ENCODE measurements around the gene MRGPRX2. TPM values are rescaled to one million over a fixed set of nuclear protein-coding genes. Genes with fewer than 3 reads are reported as not detected.

Gene MRGPRX2
- total and polyA plus RNA-seq, 2 experiments from 2014 or later = not detected

DNA sequence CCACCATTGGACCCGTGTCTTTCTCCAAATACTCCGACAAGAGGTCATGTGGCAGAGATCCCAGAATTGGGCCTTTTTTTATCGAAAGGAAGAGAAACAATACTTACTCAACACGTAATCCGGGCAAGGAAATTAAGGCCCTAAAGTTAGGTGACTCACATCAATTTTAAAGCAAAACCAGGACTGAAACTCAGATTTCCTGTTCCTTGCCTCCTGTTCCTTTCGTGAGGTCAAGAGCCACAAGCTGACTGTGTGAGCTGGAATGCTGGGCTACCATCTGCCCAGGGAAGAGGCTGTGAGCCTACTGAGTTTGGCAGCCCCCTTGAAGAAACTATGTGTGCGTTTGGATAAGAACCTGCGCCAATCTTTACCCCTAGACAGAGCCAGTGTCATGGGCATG is 27.1 kb upstream of the MRGPRX2 start (continued):
- TF ChIP-seq EZH2phosphoT487 (IDR thresholded peaks at IDR 0.05; ENCODE audit: unreplicated experiment) = no peak
- TF ChIP-seq, protein P1, sequence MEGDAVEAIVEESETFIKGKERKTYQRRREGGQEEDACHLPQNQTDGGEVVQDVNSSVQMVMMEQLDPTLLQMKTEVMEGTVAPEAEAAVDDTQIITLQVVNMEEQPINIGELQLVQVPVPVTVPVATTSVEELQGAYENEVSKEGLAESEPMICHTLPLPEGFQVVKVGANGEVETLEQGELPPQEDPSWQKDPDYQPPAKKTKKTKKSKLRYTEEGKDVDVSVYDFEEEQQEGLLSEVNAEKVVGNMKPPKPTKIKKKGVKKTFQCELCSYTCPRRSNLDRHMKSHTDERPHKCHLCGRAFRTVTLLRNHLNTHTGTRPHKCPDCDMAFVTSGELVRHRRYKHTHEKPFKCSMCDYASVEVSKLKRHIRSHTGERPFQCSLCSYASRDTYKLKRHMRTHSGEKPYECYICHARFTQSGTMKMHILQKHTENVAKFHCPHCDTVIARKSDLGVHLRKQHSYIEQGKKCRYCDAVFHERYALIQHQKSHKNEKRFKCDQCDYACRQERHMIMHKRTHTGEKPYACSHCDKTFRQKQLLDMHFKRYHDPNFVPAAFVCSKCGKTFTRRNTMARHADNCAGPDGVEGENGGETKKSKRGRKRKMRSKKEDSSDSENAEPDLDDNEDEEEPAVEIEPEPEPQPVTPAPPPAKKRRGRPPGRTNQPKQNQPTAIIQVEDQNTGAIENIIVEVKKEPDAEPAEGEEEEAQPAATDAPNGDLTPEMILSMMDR (conservative IDR thresholded peaks at IDR 0.05; ENCODE audit: low read depth in 2 of 2) = no peak
- TF ChIP-seq, protein P2, sequence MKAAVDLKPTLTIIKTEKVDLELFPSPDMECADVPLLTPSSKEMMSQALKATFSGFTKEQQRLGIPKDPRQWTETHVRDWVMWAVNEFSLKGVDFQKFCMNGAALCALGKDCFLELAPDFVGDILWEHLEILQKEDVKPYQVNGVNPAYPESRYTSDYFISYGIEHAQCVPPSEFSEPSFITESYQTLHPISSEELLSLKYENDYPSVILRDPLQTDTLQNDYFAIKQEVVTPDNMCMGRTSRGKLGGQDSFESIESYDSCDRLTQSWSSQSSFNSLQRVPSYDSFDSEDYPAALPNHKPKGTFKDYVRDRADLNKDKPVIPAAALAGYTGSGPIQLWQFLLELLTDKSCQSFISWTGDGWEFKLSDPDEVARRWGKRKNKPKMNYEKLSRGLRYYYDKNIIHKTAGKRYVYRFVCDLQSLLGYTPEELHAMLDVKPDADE (IDR thresholded peaks at IDR 0.05) = no peak

DNA sequence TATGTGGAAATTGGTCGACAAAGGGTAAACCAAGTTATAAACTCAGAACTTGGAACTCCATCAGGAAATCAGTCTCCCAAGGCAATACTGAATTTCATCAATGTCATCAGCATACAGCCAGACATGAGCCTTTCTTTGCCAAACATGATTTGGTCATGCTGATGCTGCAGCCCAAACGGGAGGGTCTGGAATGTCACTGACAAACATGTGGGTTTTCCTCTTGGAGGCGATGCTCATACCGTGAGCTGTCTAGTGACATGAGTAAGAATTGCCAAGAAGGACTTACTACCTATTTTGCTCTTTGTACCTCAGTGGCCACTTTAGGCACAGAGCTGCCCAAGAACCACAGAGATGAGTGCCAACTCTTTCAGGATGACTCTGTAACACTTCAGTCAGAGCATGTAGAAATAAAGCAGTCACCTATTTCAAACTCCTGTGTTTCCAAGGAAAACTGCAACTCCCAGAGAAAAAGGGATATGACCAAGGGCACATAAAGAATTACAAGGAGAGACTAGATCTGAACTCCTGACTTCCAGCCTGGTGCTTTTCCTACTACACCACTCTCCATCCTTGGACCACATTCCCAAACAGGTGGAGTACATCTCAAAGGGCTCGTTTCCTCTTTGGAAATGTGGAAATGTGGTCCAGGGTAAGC is 24.3 kb upstream of the MRGPRX2 start:
- Mint-ChIP-seq H3K4me1 (no peaks in the 10 kb centered on the region), H3K27ac (no peak overlapping the region), H3K36me3 (ENCODE audit: low read depth) (no peaks in the 10 kb centered on the region), H3K27me3 (ENCODE audit: insufficient read depth, low read depth, poor library complexity) (peaks cover 6% of the 10 kb centered on the region), H3K4me3 (no peak overlapping the region), H3K9me3 (peaks cover 3% of the 10 kb centered on the region; the same call in 2 of the 3 replicates)
- ATAC-seq (no peak), DNase-seq (ENCODE audit: low spot score) (no peak)
- Histone ChIP-seq H3K27ac (ENCODE audit: low read depth) (no peak overlapping the region), H3K79me2 (replicated peaks; ENCODE audit: insufficient read depth) (no peaks in the 10 kb centered on the region), H3K4me1 (ENCODE audit: insufficient read depth) (no peaks in the 10 kb centered on the region), H3K27me3 (ENCODE audit: insufficient read depth) (no peaks in the 10 kb centered on the region), H3K4me3 (no peak overlapping the region), H3K9me2 (ENCODE audit: insufficient read depth) (no peaks in the 10 kb centered on the region; the same call in 1 of the 2 replicates), H3K36me3 (ENCODE audit: insufficient read depth) (no peaks in the 10 kb centered on the region; the same call in 1 of the 2 replicates), H4K20me1 (replicated peaks; ENCODE audit: insufficient read depth) (no peaks in the 10 kb centered on the region), H2AFZ (no peak overlapping the region), H3K4me2 (no peak overlapping the region), H3F3A (replicated peaks; ENCODE audit: low read depth) (no peaks in the 10 kb centered on the region)
- TF ChIP-seq ZNF331 (CRISPR knock-in tag; IDR thresholded peaks at IDR 0.05; ENCODE audit: low read depth) (no peak), JUNB (IDR thresholded peaks at IDR 0.05; ENCODE audit: unreplicated experiment) (no peak), POLR2AphosphoS5 (IDR thresholded peaks at IDR 0.05; ENCODE audit: low read depth) (no peak), CREB1 (CRISPR knock-in tag; IDR thresholded peaks at IDR 0.05; ENCODE audit: low read depth) (no peak), EZH2 (IDR thresholded peaks at IDR 0.05; ENCODE audit: low read depth, unreplicated experiment) (no peak), EZH2phosphoT487 (IDR thresholded peaks at IDR 0.05; ENCODE audit: unreplicated experiment) (no peak), STAT1 (IDR thresholded peaks at IDR 0.05; ENCODE audit: unreplicated experiment) (no peak), ZNF114 (CRISPR knock-in tag; IDR thresholded peaks at IDR 0.05) (no peak), NANOG (IDR thresholded peaks at IDR 0.05; ENCODE audit: borderline replicate concordance) (no peak)
- TF ChIP-seq, protein P2 (IDR thresholded peaks at IDR 0.05) = no peak
- TF ChIP-seq, protein P1 (conservative IDR thresholded peaks at IDR 0.05; ENCODE audit: low read depth in 2 of 2) = no peak
- TF ChIP-seq, protein P3, sequence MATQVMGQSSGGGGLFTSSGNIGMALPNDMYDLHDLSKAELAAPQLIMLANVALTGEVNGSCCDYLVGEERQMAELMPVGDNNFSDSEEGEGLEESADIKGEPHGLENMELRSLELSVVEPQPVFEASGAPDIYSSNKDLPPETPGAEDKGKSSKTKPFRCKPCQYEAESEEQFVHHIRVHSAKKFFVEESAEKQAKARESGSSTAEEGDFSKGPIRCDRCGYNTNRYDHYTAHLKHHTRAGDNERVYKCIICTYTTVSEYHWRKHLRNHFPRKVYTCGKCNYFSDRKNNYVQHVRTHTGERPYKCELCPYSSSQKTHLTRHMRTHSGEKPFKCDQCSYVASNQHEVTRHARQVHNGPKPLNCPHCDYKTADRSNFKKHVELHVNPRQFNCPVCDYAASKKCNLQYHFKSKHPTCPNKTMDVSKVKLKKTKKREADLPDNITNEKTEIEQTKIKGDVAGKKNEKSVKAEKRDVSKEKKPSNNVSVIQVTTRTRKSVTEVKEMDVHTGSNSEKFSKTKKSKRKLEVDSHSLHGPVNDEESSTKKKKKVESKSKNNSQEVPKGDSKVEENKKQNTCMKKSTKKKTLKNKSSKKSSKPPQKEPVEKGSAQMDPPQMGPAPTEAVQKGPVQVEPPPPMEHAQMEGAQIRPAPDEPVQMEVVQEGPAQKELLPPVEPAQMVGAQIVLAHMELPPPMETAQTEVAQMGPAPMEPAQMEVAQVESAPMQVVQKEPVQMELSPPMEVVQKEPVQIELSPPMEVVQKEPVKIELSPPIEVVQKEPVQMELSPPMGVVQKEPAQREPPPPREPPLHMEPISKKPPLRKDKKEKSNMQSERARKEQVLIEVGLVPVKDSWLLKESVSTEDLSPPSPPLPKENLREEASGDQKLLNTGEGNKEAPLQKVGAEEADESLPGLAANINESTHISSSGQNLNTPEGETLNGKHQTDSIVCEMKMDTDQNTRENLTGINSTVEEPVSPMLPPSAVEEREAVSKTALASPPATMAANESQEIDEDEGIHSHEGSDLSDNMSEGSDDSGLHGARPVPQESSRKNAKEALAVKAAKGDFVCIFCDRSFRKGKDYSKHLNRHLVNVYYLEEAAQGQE (IDR thresholded peaks at IDR 0.05; ENCODE audit: unreplicated experiment) = no peak
